C4-2B (cell line): ENCODE results near the gene KCNK7.

Experiments
- H3K27ac ChIP-seq: fragments of 450-650 bp; 2 replicates; pipeline ENCODE4 v1.5.1; 2017
- ZFX ChIP-seq: fragments of 450-650 bp; IDR thresholded peaks from 2 replicates; pipeline ENCODE4 v1.6.1; 2017
- TF ChIP-seq, protein P1 (sequence below): fragments of 450-650 bp; conservative IDR thresholded peaks from 2 replicates; pipeline ENCODE4 v1.5.1; 2017; ENCODE audit warnings: mild to moderate bottlenecking

Gene KCNK7

GRCh38 chr11:65581928-65582327 is 13.7 kb downstream of the KCNK7 start:
- no peak for TF ChIP-seq ZFX
- TF ChIP-seq, protein P1, sequence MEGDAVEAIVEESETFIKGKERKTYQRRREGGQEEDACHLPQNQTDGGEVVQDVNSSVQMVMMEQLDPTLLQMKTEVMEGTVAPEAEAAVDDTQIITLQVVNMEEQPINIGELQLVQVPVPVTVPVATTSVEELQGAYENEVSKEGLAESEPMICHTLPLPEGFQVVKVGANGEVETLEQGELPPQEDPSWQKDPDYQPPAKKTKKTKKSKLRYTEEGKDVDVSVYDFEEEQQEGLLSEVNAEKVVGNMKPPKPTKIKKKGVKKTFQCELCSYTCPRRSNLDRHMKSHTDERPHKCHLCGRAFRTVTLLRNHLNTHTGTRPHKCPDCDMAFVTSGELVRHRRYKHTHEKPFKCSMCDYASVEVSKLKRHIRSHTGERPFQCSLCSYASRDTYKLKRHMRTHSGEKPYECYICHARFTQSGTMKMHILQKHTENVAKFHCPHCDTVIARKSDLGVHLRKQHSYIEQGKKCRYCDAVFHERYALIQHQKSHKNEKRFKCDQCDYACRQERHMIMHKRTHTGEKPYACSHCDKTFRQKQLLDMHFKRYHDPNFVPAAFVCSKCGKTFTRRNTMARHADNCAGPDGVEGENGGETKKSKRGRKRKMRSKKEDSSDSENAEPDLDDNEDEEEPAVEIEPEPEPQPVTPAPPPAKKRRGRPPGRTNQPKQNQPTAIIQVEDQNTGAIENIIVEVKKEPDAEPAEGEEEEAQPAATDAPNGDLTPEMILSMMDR, result no peak
- no peak overlapping the region for H3K27ac ChIP-seq

DNA sequence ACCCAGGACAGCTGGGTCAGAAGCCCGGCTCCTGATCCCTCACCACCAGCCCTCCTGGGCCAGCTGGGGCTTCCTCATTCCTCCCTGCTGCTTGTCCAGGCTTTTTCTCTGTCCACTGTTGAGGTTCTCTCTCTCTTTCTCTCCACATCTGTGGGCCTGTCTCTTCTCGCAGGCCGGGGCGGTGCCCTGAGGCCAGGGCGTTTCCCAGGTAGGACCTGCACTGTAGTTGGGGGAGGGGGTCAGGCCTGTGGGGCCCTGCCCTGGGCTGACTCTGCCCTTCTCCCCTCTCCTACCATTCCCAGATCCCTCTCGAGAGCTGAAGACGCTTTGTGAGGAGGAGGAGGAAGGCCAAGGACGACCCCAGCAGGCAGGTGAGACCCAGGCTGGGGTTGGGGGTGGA is 14.8 kb downstream of the KCNK7 start:
- TF ChIP-seq ZFX, result no peak
- TF ChIP-seq, protein P1, result no peak

DNA sequence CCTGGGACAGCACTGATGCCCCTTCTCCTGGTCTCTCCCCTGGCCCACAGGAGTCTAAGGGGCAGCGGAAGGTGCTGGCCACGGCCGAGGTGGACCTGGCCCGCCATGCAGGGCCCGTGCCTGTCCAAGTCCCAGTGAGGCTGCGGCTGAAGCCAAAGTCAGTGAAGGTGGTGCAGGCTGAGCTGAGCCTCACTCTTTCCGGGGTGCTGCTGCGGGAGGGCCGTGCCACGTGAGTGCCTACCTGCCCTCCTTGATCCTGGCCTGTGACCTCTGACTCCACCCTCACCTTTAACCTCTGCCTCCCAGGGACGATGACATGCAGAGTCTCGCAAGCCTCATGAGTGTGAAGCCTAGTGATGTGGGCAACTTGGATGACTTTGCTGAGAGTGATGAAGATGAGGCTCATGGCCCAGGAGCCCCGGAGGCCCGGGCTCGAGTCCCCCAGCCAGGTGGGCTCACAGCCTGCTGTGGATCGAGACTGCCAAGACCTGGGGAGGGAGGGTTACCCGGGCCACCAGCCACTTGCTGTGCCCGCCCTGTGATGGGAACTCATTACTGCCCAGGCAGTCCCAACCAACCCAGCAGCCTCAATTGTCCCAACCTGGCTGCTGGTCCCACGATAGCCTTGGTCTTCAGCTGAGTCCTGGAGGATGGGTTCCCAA is 15.4 kb downstream of the KCNK7 start:
- no peak for TF ChIP-seq ZFX
- TF ChIP-seq, protein P1, result no peak
- H3K27ac ChIP-seq, result no peak overlapping the region

More for the DNA sequence above, 14.8 kb downstream of the KCNK7 start:
- no peak overlapping the region for H3K27ac ChIP-seq

GRCh38 chr11:65579291-65579690 is 16.3 kb downstream of the KCNK7 start:
- no peak for TF ChIP-seq ZFX
- TF ChIP-seq, protein P1, result no peak
- no peak overlapping the region for H3K27ac ChIP-seq

- H3K27ac ChIP-seq, result no peak overlapping the region
- TF ChIP-seq ZFX, result no peak
- TF ChIP-seq, protein P1, result no peak
Measured at GRCh38 chr11:65578667-65579066, 16.9 kb downstream of the KCNK7 start.

GRCh38 chr11:65578134-65578533 is 17.5 kb downstream of the KCNK7 start:
- H3K27ac ChIP-seq, result no peak overlapping the region
- no peak for TF ChIP-seq ZFX
- TF ChIP-seq, protein P1, result no peak

GRCh38 chr11:65577756-65578109 is 17.9 kb downstream of the KCNK7 start:
- TF ChIP-seq, protein P1, result no peak
- TF ChIP-seq ZFX, result no peak
- H3K27ac ChIP-seq, result no peak overlapping the region
